ENCODE data around the gene PNO1.
A peak's percentile ranks its signal among the peaks of the same experiment; 100 is the strongest.
"Not testable (repeated sequence)": the region's sequence is repeated elsewhere in the genome, so short reads cannot be mapped to it uniquely, and the experiment has no call there.

Gene PNO1

DNA sequence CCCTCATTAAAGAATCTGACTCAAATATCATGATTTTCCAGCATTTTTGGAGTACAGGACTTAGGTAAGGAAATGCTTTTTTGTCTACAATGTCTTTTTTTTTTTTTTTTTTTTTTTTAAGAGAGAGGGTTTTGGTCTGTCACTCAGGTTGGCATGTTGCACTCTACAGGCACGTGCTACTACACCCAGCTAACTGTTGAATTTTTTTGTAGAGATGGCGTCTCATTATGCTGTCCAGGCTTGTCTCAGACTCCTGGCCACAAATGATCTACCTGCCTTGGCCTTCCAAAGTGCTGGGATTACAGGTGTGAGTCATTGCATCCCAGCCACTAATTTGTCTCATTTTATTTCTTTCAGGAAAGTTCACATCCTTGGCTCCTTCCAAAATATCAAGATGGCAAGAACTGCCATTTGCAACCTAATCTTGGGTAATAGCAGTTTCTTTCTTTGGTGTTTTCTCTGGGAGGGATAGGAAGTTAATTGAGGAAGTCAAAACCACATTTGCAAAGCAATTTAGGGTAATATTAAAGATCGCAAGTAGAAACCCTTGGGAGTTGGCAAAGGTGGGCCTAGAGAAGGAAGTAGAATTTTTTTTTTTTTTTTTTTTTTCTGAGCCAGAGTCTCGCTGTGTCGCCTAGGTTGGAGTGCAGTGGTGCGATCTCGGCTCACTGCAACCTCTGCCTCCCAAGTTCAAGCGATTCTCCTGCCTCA is 15.5 kb downstream of the PNO1 start:
- no peaks in the 10 kb centered on the region for H3K27me3 ChIP-seq
- H3K36me3 ChIP-seq, result peaks cover 92% of the 10 kb centered on the region
- H3K9me3 ChIP-seq, result no peaks in the 10 kb centered on the region
- peak overlapping the region; percentile 61 for H3K4me2 ChIP-seq
- H3K4me1 ChIP-seq, result peaks cover 33% of the 10 kb centered on the region
- H4K20me1 ChIP-seq, result peaks cover 73% of the 10 kb centered on the region
- H3K4me3 ChIP-seq, result no peak overlapping the region
- H3K9ac ChIP-seq, result no peak overlapping the region
- H3K27ac ChIP-seq, result no peak overlapping the region
- TF ChIP-seq Cebpa-rat (IDR thresholded peaks at IDR 0.05), result no peak

DNA sequence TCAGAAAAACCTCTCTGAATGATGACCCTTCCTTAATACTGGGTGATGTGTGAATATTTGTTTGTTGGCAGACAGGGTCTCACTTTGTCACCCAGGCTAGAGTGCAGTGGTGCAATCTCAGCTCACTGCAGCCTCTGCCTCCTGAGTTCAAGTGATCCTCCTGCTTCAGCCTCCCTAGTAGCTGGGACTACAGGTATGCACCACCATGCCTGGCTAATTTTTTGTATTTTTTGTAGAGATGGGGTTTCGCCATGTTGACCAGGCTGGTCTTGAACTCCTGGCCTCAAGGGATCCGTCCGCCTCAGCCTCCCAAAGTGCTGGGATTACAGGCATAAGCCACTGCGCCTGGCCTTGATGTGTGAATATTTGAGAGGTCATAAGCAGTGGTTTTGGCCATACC is 17.5 kb downstream of the PNO1 start:
- Histone ChIP-seq H3K4me1 (peaks cover 33% of the 10 kb centered on the region), H3K36me3 (peaks cover 90% of the 10 kb centered on the region), H4K20me1 (peaks cover 71% of the 10 kb centered on the region)
- not testable (repeated sequence) for H3K4me3 ChIP-seq, H3K4me2 ChIP-seq, H3K27ac ChIP-seq, H3K27me3 ChIP-seq, H3K9ac ChIP-seq, H3K9me3 ChIP-seq

- Histone ChIP-seq H3K4me2 (no peak overlapping the region), H3K4me1 (peaks cover 28% of the 10 kb centered on the region), H3K27me3 (no peaks in the 10 kb centered on the region), H3K4me3 (no peak overlapping the region), H4K20me1 (peaks cover 70% of the 10 kb centered on the region), H3K27ac (no peak overlapping the region), H3K9me3 (no peaks in the 10 kb centered on the region), H3K36me3 (peaks cover 90% of the 10 kb centered on the region), H3K9ac (no peak overlapping the region)
- TF ChIP-seq Cebpa-rat (IDR thresholded peaks at IDR 0.05), result no peak
Measured at GRCh38 chr2:68176657-68177056, 19.0 kb downstream of the PNO1 start.

DNA sequence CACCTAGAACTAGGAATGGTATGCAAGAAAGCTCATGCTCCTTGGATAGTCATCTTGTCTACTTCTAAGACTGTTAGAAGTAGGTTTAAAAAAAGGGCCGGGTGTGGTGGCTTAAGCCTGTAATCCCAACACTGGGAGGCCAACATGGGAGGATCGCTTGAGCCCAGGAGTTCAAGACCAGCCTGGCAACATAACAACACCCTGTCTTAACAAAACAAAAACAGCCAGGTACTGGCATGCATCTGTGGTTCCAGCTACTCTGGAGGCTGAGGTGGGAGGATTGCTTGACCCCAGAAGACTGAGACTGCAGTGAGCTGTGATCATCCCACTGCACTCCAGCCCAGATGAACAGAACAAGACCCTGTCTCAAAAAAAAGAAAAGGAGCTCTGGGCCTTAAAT is 19.9 kb downstream of the PNO1 start:
- Histone ChIP-seq H3K9me3 (no peaks in the 10 kb centered on the region), H3K27me3 (no peaks in the 10 kb centered on the region), H3K36me3 (peaks cover 88% of the 10 kb centered on the region), H4K20me1 (peaks cover 61% of the 10 kb centered on the region), H3K4me2 (no peak overlapping the region), H3K27ac (no peak overlapping the region), H3K9ac (no peak overlapping the region), H3K4me1 (peaks cover 20% of the 10 kb centered on the region), H3K4me3 (no peak overlapping the region)
- TF ChIP-seq Cebpa-rat (IDR thresholded peaks at IDR 0.05), result no peak

DNA sequence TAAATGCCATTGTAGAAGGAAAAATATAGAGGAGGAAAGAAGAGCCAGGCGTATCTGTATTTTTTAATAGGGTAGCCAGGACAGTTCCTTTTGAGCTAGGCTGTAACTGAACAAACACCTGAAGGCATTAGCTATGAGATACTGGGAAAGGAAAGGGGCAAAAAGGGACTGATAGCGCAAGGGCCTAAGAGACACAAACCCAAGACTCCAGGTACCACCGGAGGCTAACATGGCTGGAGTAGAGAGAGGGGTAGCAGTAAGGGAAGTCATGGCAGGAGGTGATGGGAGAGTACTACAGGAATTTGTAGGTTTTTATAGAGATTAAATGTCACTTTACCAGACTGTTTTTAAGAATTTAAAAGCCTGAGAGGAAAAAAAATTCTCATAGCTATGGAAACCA is 20.7 kb downstream of the PNO1 start:
- Histone ChIP-seq H4K20me1 (peaks cover 59% of the 10 kb centered on the region), H3K9ac (no peak overlapping the region), H3K27me3 (no peaks in the 10 kb centered on the region), H3K4me3 (no peak overlapping the region), H3K36me3 (peaks cover 90% of the 10 kb centered on the region), H3K9me3 (no peaks in the 10 kb centered on the region), H3K27ac (no peak overlapping the region), H3K4me2 (no peak overlapping the region), H3K4me1 (peaks cover 11% of the 10 kb centered on the region)
- TF ChIP-seq Cebpa-rat (IDR thresholded peaks at IDR 0.05), result no peak

DNA sequence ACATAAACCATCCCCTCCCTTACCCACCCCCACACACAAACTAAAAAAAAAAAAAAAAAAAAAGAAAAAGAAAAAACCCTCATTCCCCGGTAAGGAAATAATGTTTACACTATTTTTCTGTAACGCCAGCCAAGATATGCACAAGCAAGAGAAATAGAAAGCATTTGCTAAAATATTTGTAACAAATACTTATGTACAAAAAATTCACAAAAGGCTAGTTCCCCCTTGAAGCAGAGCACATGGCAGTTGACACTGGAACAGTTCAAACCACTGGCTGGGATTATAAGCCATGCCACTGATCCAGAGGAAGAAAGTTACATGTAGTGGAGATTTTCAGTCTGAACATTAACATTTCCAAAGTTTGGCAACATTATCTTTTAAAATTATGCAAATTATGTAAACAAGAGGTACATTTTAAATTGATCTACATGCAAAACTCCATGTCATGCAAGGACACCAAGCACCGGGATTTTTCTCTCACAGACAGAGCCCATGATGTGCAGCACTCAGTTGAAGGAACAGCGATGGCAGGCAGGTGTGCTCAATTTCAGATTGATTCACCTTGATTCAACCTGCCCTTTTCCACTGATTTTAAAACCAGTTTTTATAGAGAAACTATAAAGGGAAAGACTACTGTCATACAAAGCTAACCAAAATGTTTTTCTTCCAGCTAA is 21.4 kb downstream of the PNO1 start:
- no peaks in the 10 kb centered on the region for H3K9me3 ChIP-seq
- no peak overlapping the region for H3K4me2 ChIP-seq
- no peaks in the 10 kb centered on the region for H3K27me3 ChIP-seq
- no peak overlapping the region for H3K27ac ChIP-seq
- TF ChIP-seq Cebpa-rat (IDR thresholded peaks at IDR 0.05), result no peak
- H3K36me3 ChIP-seq, result peaks cover 91% of the 10 kb centered on the region
- no peak overlapping the region for H3K9ac ChIP-seq
- H3K4me1 ChIP-seq, result peaks cover 4% of the 10 kb centered on the region
- H3K4me3 ChIP-seq, result no peak overlapping the region
- H4K20me1 ChIP-seq, result peaks cover 57% of the 10 kb centered on the region

GRCh38 chr2:68182902-68183301 is 25.2 kb downstream of the PNO1 start:
- H3K9ac ChIP-seq, result no peak overlapping the region
- H3K27me3 ChIP-seq, result no peaks in the 10 kb centered on the region
- peaks cover 87% of the 10 kb centered on the region for H3K36me3 ChIP-seq
- H3K4me2 ChIP-seq, result no peak overlapping the region
- no peaks in the 10 kb centered on the region for H3K9me3 ChIP-seq
- H3K4me3 ChIP-seq, result no peak overlapping the region
- no peaks in the 10 kb centered on the region for H3K4me1 ChIP-seq
- no peak for TF ChIP-seq Cebpa-rat (IDR thresholded peaks at IDR 0.05)
- no peak overlapping the region for H3K27ac ChIP-seq
- H4K20me1 ChIP-seq, result peaks cover 76% of the 10 kb centered on the region

GRCh38 chr2:68185541-68186164 is 28.0 kb downstream of the PNO1 start:
- H3K36me3 ChIP-seq, result peaks cover 62% of the 10 kb centered on the region

GRCh38 chr2:68187329-68187728 is 29.6 kb downstream of the PNO1 start:
- no peaks in the 10 kb centered on the region for H3K27me3 ChIP-seq
- H3K36me3 ChIP-seq, result peaks cover 47% of the 10 kb centered on the region
- H4K20me1 ChIP-seq, result peaks cover 86% of the 10 kb centered on the region
- no peak overlapping the region for H3K9ac ChIP-seq
- no peak for TF ChIP-seq Cebpa-rat (IDR thresholded peaks at IDR 0.05)
- H3K27ac ChIP-seq, result no peak overlapping the region
- no peak overlapping the region for H3K4me2 ChIP-seq
- H3K9me3 ChIP-seq, result no peaks in the 10 kb centered on the region
- no peaks in the 10 kb centered on the region for H3K4me1 ChIP-seq
- no peak overlapping the region for H3K4me3 ChIP-seq

More at GRCh38 chr2:68185541-68186164, 28.0 kb downstream of the PNO1 start:
- Histone ChIP-seq H3K4me3 (no peak overlapping the region), H3K9me3 (no peaks in the 10 kb centered on the region), H3K9ac (no peak overlapping the region), H3K27me3 (no peaks in the 10 kb centered on the region), H3K4me2 (no peak overlapping the region), H3K27ac (no peak overlapping the region), H3K4me1 (no peaks in the 10 kb centered on the region), H4K20me1 (peaks cover 79% of the 10 kb centered on the region)
- no peak for TF ChIP-seq Cebpa-rat (IDR thresholded peaks at IDR 0.05)

DNA sequence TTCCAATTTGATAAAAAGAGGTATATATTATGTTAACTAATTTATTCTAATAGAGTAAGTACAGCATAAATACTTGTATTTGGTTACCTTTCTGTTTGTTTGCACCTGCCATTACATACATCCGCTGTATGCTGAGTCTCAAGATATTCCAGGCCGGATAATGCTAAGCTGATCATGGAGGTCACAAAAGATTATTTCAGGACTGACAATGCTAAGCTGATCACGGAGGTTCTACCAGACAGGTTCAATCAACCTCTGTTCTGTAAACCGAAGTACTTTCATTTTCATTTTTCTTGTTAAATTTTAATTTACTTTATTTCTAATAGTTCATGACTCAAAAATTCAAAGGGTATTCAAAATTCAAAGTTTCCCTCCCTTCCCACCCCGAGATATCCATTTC is 31.1 kb downstream of the PNO1 start:
- Histone ChIP-seq H3K4me3 (no peak overlapping the region), H3K9ac (no peak overlapping the region), H3K9me3 (no peaks in the 10 kb centered on the region), H3K27me3 (no peaks in the 10 kb centered on the region), H3K4me1 (no peaks in the 10 kb centered on the region), H3K27ac (no peak overlapping the region), H3K4me2 (no peak overlapping the region; the same call in 1 of the 2 replicates), H3K36me3 (peaks cover 34% of the 10 kb centered on the region), H4K20me1 (peaks cover 93% of the 10 kb centered on the region)
- no peak for TF ChIP-seq Cebpa-rat (IDR thresholded peaks at IDR 0.05)

All from BLaER1 (cell line).